PFSK-1 (cell line): ENCODE data around the gene KRT33A.

Experiments used
- FOXP2 ChIP-seq: optimal IDR thresholded peaks from 2 replicates; pipeline ENCODE3; 2011; ENCODE audit warnings: borderline replicate concordance, control low read depth, inconsistent platforms; ENCODE audit not compliant: insufficient read depth; ENCODE audit errors: extremely low read length, extremely low read depth
- POLR2AphosphoS5 ChIP-seq: IDR thresholded peaks from 2 replicates; pipeline ENCODE4 v1.6.1; 2012; ENCODE audit warnings: low read depth, mild to moderate bottlenecking, control low read depth, low read length, moderate library complexity
- REST ChIP-seq, 2 experiments: IDR thresholded peaks; 2 replicates each; pipeline versions ENCODE4 v1.6.1 to v1.8.0; 2011 to 2012; ENCODE audit warnings: low read depth in 2 of 2, low read length in 2 of 2, control low read depth in 1 of 2, inconsistent platforms in 1 of 2, mild to moderate bottlenecking in 1 of 2, moderate library complexity in 1 of 2; ENCODE audit not compliant: insufficient read depth in 1 of 2
- SIN3A ChIP-seq: IDR thresholded peaks from 2 replicates; pipeline ENCODE4 v1.6.1; 2012; ENCODE audit warnings: mild to moderate bottlenecking, low read length, moderate library complexity, borderline replicate concordance; ENCODE audit not compliant: insufficient read depth
- TAF1 ChIP-seq: IDR thresholded peaks from 2 replicates; pipeline ENCODE4 v1.6.1; 2012; ENCODE audit warnings: low read length, control low read depth, borderline replicate concordance; ENCODE audit not compliant: insufficient read depth

The KRT33A gene

GRCh38 chr17:41308251-41308917 lies 42.2 kb downstream of the KRT33A start:
- TF ChIP-seq TAF1 (no peak), REST (IDR thresholded peaks at IDR 0.05; ENCODE audit: insufficient read depth in 1 of 2, low read depth in 2 of 2, low read length in 2 of 2) (no peak), SIN3A (no peak), FOXP2 (no peak)

- no peak for TF ChIP-seq TAF1
- no peak for TF ChIP-seq SIN3A
- TF ChIP-seq REST (IDR thresholded peaks at IDR 0.05; ENCODE audit: insufficient read depth in 1 of 2, low read depth in 2 of 2, low read length in 2 of 2), result no peak
These were observed 43.0 kb downstream of the KRT33A start for GRCh38 chr17:41307647-41308046.

GRCh38 chr17:41304091-41304490 lies 46.5 kb downstream of the KRT33A start:
- TF ChIP-seq POLR2AphosphoS5 (no peak), FOXP2 (no peak), REST (IDR thresholded peaks at IDR 0.05; ENCODE audit: insufficient read depth in 1 of 2, low read depth in 2 of 2, low read length in 2 of 2) (no peak), SIN3A (no peak)

- TF ChIP-seq POLR2AphosphoS5 (no peak), REST (IDR thresholded peaks at IDR 0.05; ENCODE audit: insufficient read depth in 1 of 2, low read depth in 2 of 2, low read length in 2 of 2) (no peak), FOXP2 (no peak), TAF1 (no peak), SIN3A (no peak)
These were observed 47.6 kb downstream of the KRT33A start for GRCh38 chr17:41302981-41303380.
